GM12878 (cell line): Measurements from ENCODE around the gene YWHAG. TPM values are rescaled to one million over a fixed set of nuclear protein-coding genes. Genes with fewer than 3 reads are reported as not detected.

ENCODE experiments used
- MLLT1 ChIP-seq: fragments of 450-650 bp; IDR thresholded peaks from 2 replicates; pipeline ENCODE4 v1.6.1; 2016; ENCODE audit warnings: mild to moderate bottlenecking
- MXI1 ChIP-seq: fragments of 150-350 bp; IDR thresholded peaks from 2 replicates; pipeline ENCODE4 v1.6.1; 2011; ENCODE audit warnings: low read depth, mild to moderate bottlenecking, inconsistent platforms, low read length, improper control_type of control experiment
- NBN ChIP-seq: fragments of 450-650 bp; IDR thresholded peaks from 2 replicates; pipeline ENCODE4 v1.6.1; 2016
- NR2C2 ChIP-seq: IDR thresholded peaks from 2 replicates; pipeline ENCODE4 v1.6.1; 2011; ENCODE audit warnings: borderline replicate concordance, low read depth; ENCODE audit not compliant: control insufficient read depth, insufficient read length
- SIX5 ChIP-seq: IDR thresholded peaks from 2 replicates; pipeline ENCODE4 v1.6.1; 2011; ENCODE audit warnings: mild to moderate bottlenecking, low read depth, low read length, moderate library complexity; ENCODE audit not compliant: severe bottlenecking
- ZBTB11 ChIP-seq: fragments of 450-650 bp; formaldehyde crosslinking; IDR thresholded peaks from 2 replicates; pipeline ENCODE4 v1.5.0; 2022; ENCODE audit warnings: mild to moderate bottlenecking, missing genetic modification characterization
- ZBTB40 ChIP-seq: fragments of 450-650 bp; IDR thresholded peaks from 2 replicates; pipeline ENCODE4 v1.6.1; 2016; ENCODE audit warnings: mild to moderate bottlenecking, moderate library complexity, borderline replicate concordance
- ZNF622 ChIP-seq: fragments of 450-650 bp; IDR thresholded peaks from 2 replicates; pipeline ENCODE4 v1.6.1; 2017; ENCODE audit warnings: mild to moderate bottlenecking, inconsistent platforms
- ZZZ3 ChIP-seq: IDR thresholded peaks from 2 replicates; pipeline ENCODE4 v1.6.1; 2011; ENCODE audit warnings: low read depth; ENCODE audit not compliant: control insufficient read depth, insufficient read length
- polyA plus RNA-seq, 11 experiments: library from polyadenylated mRNA; depleted of rRNA in 4 of 11; unstranded in 6 of 11; stranded (reverse) in 5 of 11; fragments of >200 nt; fragmentation: Nextera tagmentation in 4 of 11; fragmentation: Illumina TruSeq in 1 of 11; extraction: Ambion mirVana in 4 of 11; extraction: Trizol in 1 of 11; gene quantifications; 1 replicate in 1 of 11; 2 replicates in 10 of 11; pipeline versions ENCODE4 v1.2.1 to v1.2.3, GENCODE V29; 2011 to 2016; ENCODE audit warnings: inconsistent platforms in 2 of 11, missing spikeins in 2 of 11, low read depth in 1 of 11
- total RNA-seq, 4 experiments: library from RNA; depleted of rRNA in 3 of 4; stranded (reverse); fragments of >200 nt in 3 of 4; fragmentation: Illumina TruSeq in 1 of 4; extraction: Trizol in 1 of 4; gene quantifications; 2 replicates each; pipeline versions ENCODE4 v1.2.1 to v1.2.3, GENCODE V29; 2013 to 2021
- TF ChIP-seq, protein P1 (sequence below): IDR thresholded peaks from 2 replicates; pipeline ENCODE4 v1.6.1; 2011; ENCODE audit warnings: low read depth, low read length, improper control_type of control experiment, borderline replicate concordance
- TF ChIP-seq, protein P2 (sequence below): IDR thresholded peaks from 2 replicates; pipeline ENCODE4 v1.6.1; 2012; ENCODE audit warnings: mild to moderate bottlenecking, low read depth, low read length
- TF ChIP-seq, protein P3 (sequence below): IDR thresholded peaks from 2 replicates; pipeline ENCODE4 v1.6.1; 2011; ENCODE audit warnings: low read depth, mild to moderate bottlenecking, low read length, moderate library complexity, borderline replicate concordance; ENCODE audit errors: extremely low read depth

Gene YWHAG
- total and polyA plus RNA-seq, 10 of the 15 experiments (the other 5 are each of a cell fraction or from before 2014, with no cell fraction given) = 20.2 to 157 (median 41.3) TPM

GRCh38 chr7:76359111-76359977, 553 bp upstream of the YWHAG start (continued):
- TF ChIP-seq MLLT1 (0 out of 2 replicates have a peak, but pooled peaks have one; percentile 60), MXI1 (no peak), ZNF622 (no peak), SIX5 (peak; percentile 94), NBN (peak; percentile 83; the same call in 1 of the 2 replicates), ZBTB11 (CRISPR knock-in tag) (no peak), ZBTB40 (no peak; the same call in 1 of the 2 replicates), NR2C2 (no peak), ZZZ3 (no peak)
- TF ChIP-seq, protein P1, sequence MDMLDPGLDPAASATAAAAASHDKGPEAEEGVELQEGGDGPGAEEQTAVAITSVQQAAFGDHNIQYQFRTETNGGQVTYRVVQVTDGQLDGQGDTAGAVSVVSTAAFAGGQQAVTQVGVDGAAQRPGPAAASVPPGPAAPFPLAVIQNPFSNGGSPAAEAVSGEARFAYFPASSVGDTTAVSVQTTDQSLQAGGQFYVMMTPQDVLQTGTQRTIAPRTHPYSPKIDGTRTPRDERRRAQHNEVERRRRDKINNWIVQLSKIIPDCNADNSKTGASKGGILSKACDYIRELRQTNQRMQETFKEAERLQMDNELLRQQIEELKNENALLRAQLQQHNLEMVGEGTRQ = no peak
- TF ChIP-seq, protein P2, sequence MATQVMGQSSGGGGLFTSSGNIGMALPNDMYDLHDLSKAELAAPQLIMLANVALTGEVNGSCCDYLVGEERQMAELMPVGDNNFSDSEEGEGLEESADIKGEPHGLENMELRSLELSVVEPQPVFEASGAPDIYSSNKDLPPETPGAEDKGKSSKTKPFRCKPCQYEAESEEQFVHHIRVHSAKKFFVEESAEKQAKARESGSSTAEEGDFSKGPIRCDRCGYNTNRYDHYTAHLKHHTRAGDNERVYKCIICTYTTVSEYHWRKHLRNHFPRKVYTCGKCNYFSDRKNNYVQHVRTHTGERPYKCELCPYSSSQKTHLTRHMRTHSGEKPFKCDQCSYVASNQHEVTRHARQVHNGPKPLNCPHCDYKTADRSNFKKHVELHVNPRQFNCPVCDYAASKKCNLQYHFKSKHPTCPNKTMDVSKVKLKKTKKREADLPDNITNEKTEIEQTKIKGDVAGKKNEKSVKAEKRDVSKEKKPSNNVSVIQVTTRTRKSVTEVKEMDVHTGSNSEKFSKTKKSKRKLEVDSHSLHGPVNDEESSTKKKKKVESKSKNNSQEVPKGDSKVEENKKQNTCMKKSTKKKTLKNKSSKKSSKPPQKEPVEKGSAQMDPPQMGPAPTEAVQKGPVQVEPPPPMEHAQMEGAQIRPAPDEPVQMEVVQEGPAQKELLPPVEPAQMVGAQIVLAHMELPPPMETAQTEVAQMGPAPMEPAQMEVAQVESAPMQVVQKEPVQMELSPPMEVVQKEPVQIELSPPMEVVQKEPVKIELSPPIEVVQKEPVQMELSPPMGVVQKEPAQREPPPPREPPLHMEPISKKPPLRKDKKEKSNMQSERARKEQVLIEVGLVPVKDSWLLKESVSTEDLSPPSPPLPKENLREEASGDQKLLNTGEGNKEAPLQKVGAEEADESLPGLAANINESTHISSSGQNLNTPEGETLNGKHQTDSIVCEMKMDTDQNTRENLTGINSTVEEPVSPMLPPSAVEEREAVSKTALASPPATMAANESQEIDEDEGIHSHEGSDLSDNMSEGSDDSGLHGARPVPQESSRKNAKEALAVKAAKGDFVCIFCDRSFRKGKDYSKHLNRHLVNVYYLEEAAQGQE = no peak
- TF ChIP-seq, protein P3, sequence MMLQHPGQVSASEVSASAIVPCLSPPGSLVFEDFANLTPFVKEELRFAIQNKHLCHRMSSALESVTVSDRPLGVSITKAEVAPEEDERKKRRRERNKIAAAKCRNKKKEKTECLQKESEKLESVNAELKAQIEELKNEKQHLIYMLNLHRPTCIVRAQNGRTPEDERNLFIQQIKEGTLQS = peak; percentile 31; the same call in 1 of the 2 replicates
